Esophagus (tissue), 2 donors: ENCODE measurements around the gene NOL6. TPM values are rescaled to one million over a fixed set of nuclear protein-coding genes. Genes with fewer than 3 reads are reported as not detected.
A peak's percentile ranks its signal among the peaks of the same experiment; 100 is the strongest.
"Not testable (repeated sequence)": the region's sequence is repeated elsewhere in the genome, so short reads cannot be mapped to it uniquely, and the experiment has no call there.

ENCODE experiments used
- H3K27ac ChIP-seq, 2 donors: one replicate each; pipeline ENCODE4 v1.5.1; 2013; ENCODE audit warnings: low read depth in 2 of 2, mild to moderate bottlenecking in 2 of 2, inconsistent platforms in 1 of 2, low read length in 1 of 2, moderate library complexity in 1 of 2
- H3K27me3 ChIP-seq, 2 donors: one replicate each; pipeline ENCODE4 v1.6.1; 2013; ENCODE audit warnings: low read length in 2 of 2, control low read depth in 1 of 2, mild to moderate bottlenecking in 1 of 2; ENCODE audit not compliant: insufficient read depth in 2 of 2, control insufficient read depth in 1 of 2
- H3K36me3 ChIP-seq, 2 donors: one replicate each; pipeline ENCODE4 v1.6.1; 2013; ENCODE audit warnings: low read length in 1 of 2; ENCODE audit not compliant: control insufficient read depth in 2 of 2, insufficient read depth in 2 of 2
- H3K4me1 ChIP-seq, 2 donors: one replicate each; pipeline ENCODE4 v1.6.1; 2013; ENCODE audit warnings: low read length in 1 of 2; ENCODE audit not compliant: control insufficient read depth in 2 of 2, insufficient read depth in 2 of 2
- H3K4me3 ChIP-seq, 2 donors: one replicate each; pipeline ENCODE4 v1.5.1; 2013; ENCODE audit warnings: low read length in 2 of 2, mild to moderate bottlenecking in 2 of 2, low read depth in 1 of 2, moderate library complexity in 1 of 2
- H3K9me3 ChIP-seq, 2 donors: one replicate each; pipeline ENCODE4 v1.6.1; 2013; ENCODE audit warnings: mild to moderate bottlenecking in 2 of 2, low read depth in 1 of 2, low read length in 1 of 2, moderate library complexity in 1 of 2; ENCODE audit not compliant: control insufficient read depth in 2 of 2, insufficient read depth in 1 of 2
- WGBS, 2 donors: extraction: QIAGEN DNeasy Blood & Tissue Kit; methylation state at CpG; one replicate each; pipeline ENCODE4 v1.1.7; 2013; 5-methylcytosine and 5-hydroxymethylcytosine counted together
- polyA plus RNA-seq, 2 donors: library from polyadenylated mRNA; stranded (reverse); fragments of 200-250 nt; gene quantifications; one replicate each; pipeline ENCODE4 v1.2.3, GENCODE V29; 2013
- donor health status: healthy with polysubstance abuse.
- donor health status: Bipolar disorder and iron deficiency.

NOL6 gene
- polyA plus RNA-seq, 2 donors: 25.2 to 29.2 TPM

DNA sequence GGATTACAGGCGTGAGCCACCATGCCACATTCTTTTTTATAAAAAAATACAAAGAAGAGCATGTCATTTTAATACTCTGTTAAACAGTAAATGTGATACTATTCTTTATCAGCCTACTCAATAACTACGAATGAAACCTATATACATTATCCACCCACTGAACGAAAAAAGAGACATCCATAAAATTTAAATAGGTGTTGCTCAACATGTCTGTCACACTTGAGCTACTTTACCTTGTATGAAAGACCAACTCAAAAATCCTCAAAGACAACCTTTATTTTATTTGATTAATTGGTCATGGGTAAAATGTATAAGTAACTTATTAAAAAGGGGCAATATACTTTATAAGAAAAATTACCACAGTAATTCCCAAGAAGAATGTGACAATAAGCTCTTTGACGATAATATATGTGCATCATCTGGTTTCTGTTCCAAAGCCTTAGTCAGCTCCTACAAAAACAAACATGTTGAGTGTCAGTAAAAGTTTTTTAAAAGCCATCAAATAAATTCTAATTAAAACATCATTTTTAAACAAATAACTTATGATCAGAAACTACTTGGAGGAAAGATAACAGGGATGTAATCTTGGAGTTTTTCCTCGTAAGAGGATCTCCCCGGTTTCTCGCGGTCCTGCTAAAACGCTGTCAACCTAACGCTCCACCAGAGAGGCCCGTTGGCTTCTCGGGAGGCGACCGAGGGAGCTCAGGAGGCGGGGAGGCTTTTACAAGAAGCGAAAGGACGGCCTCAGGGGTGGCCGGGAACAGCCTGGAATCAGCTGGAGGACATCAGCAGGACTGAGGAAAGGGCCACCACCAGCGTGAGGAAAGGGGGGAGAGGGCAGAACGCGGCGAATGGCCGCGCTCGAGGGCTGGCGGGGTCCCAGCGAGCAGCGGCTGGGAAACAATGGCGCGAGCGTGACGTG is 36.8 kb upstream of the NOL6 start:
- no peaks in the 10 kb centered on the region for H3K36me3 ChIP-seq
- peak overlapping the region; percentile 62 to 86 for H3K4me3 ChIP-seq
- no peaks in the 10 kb centered on the region for H3K27me3 ChIP-seq
- 6 to 7% methylated on average over 32 of the region's 32 CpGs for WGBS, 2 donors
- H3K4me1 ChIP-seq: no peaks in the 10 kb centered on the region
- no peaks in the 10 kb centered on the region for H3K9me3 ChIP-seq
- peak overlapping the region; percentile 31 to 87 for H3K27ac ChIP-seq

DNA sequence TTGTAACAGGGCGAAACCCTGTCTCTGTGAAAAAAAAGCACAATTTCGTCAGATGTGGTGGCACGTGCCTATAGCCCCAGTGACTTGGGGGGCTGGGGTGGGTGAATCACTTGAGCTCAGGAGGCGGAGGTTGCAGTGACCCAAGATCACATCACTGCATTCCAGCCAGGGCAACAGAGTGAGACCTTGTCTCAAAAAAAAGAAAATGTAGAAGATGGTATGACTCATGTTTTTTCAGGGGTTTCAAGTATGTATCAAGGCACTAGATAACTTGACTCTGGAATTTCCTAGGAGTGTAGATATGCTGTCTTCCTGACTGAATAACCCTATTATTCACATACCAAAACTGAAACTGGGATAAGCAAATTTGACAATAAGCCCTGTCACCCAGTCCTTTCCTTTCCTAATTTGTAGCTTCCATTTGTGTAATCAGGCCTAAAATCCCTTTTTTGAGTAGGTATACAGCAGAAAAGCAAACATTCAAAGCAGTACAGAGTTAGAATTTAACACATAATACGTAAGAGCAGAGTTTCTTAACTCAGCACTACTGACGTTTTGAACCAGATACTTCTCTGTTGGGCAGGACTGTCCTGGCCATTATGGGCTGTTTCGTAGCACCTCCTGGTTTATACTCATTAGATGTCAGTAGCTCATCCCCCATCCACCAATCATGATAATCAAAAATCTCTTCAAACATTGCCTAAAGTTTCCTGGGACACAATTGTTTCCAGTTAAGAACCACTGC is 33.1 kb upstream of the NOL6 start:
- H3K4me1 ChIP-seq: no peaks in the 10 kb centered on the region
- WGBS, 2 donors: 82 to 86% methylated on average over 7 of the region's 7 CpGs
- no peaks in the 10 kb centered on the region for H3K27me3 ChIP-seq
- H3K9me3 ChIP-seq: no peaks in the 10 kb centered on the region
- no peaks in the 10 kb centered on the region for H3K36me3 ChIP-seq
- no peak overlapping the region for H3K4me3 ChIP-seq
- no peak overlapping the region for H3K27ac ChIP-seq

DNA sequence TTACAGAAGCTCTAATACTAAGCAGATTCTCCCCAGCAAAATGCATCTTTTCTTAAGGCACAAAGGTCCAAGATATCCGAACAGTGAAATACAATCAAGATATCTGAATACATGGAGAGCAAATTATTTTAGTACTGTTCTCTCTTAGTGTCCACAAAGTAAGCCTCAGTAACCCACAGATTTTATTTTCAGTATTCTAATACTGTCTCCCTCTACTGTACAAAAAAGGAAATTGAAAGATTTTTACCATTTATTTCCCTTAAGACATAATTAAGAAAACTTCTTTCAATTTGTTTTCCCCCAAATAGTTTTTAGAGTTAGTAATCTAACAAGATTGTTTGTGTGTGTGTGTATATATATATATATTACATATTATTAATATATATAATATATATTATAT is 24.7 kb upstream of the NOL6 start:
- WGBS, 2 donors: 65 to 73% methylated on average over 1 of the region's 1 CpG
- no peaks in the 10 kb centered on the region for H3K4me1 ChIP-seq

DNA sequence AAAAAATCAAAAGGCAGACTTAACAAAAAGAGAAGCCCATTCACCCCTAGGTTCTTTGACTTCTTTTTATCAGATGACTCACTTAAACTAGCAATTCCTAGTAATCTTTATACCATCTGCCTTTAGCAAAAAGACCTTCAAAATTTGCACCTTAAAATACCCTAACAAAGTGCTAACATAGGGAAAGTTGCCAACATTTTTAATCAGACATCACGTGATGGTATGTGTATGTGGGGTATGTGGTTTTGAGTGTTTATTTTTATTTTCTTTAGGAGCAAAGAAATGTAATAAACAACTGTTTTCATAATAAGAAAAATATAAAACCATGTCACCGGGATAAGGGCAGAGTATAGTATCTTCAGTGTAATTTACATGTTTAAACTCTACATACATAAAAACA is 20.1 kb upstream of the NOL6 start:
- H3K27ac ChIP-seq, H3K9me3 ChIP-seq, H3K4me1 ChIP-seq, H3K4me3 ChIP-seq, H3K36me3 ChIP-seq, H3K27me3 ChIP-seq: not testable (repeated sequence)
- WGBS, 2 donors: 51 to 59% methylated on average over 2 of the region's 2 CpGs

More for the DNA sequence above, 24.7 kb upstream of the NOL6 start:
- Histone ChIP-seq H3K27ac (no peak overlapping the region), H3K36me3 (no peaks in the 10 kb centered on the region), H3K9me3 (no peaks in the 10 kb centered on the region), H3K4me3 (no peak overlapping the region), H3K27me3 (no peaks in the 10 kb centered on the region)

DNA sequence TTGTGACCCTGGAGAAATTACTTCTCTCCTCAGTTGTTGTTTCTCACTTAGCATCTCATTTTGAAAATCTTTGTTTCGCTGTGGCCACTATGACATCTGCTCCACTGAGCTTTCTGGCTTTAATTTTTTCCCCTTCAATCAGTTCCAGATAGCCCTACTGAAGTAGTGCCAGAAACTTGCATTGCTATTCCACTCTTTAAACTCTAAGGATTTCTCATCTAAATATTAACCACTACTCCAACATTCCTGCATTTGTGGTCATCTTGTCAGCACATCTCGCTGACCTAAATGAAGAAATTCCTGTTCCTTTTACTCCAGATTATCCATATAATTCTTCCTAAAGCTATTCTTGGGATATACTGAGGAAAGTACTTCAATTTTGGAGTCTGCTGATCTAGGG is 15.3 kb upstream of the NOL6 start:
- WGBS, 2 donors: 75 to 80% methylated on average over 2 of the region's 2 CpGs
- no peaks in the 10 kb centered on the region for H3K9me3 ChIP-seq

DNA sequence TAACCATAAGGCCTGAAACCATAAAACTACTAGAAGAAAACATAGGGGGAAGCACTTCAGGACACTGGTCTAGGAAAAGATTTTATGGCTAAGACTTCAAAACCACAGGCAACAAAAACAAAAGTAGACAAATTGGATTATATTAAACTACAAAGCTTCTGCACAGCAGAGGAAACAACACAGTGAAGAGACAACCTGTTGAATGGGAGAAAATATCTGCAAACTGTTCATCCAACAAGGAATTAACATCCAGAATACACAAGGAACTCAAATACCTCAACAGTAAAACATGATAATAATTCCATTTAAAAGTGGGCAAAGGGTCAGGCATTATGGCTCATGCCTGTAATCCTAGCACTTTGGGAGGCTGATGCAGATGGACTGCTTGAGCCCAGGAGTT is 11.6 kb upstream of the NOL6 start:
- not testable (repeated sequence) for H3K27ac ChIP-seq, H3K4me1 ChIP-seq, H3K27me3 ChIP-seq, H3K9me3 ChIP-seq, H3K4me3 ChIP-seq, H3K36me3 ChIP-seq

More for the DNA sequence above, 15.3 kb upstream of the NOL6 start:
- no peaks in the 10 kb centered on the region for H3K27me3 ChIP-seq
- H3K27ac ChIP-seq: no peak overlapping the region
- H3K36me3 ChIP-seq: no peaks in the 10 kb centered on the region
- H3K4me3 ChIP-seq: no peak overlapping the region
- no peaks in the 10 kb centered on the region for H3K4me1 ChIP-seq

DNA sequence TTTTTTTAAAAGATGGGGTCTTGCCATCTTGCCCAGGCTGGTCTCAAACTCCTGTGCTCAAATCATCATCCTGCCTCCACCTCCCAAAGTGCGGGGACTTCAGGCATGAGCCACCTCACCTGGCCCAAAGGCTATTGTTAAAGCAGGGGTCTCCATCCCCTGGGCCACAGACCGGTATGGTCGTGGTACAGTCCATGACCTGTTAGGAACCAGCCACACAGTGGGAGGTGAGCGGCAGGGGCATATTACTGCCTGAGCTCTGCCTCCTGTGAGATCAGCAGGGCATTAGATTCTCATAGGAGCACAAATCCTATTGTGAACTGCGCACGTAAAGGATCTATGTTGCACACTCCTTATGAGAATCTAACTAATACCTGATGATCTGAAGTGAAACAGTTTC is 7.3 kb upstream of the NOL6 start:
- 93 to 94% methylated on average over 6 of the region's 6 CpGs for WGBS, 2 donors
- H3K4me1 ChIP-seq: no peaks in the 10 kb centered on the region
- no peaks in the 10 kb centered on the region for H3K36me3 ChIP-seq
- no peak overlapping the region for H3K27ac ChIP-seq
- no peaks in the 10 kb centered on the region for H3K9me3 ChIP-seq
- no peaks in the 10 kb centered on the region for H3K27me3 ChIP-seq
- no peak overlapping the region for H3K4me3 ChIP-seq

DNA sequence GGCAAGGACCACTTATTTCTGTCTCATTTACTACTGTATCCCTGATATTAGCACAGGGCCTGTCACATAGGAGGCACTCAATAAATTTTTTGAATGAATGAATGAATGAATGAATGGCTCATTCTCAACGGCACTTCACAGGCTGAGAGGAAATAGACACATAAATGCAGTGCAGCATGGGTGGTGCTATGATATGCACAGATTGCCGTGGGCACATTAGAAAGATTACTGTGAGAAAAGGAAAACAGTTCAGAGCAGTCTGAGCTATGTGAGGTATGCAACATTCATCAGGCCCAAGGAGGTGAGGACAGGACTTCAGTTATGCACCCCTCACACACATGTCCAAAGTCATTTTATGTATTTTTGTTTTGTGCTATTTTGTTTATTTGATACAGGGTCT is 6.4 kb upstream of the NOL6 start:
- no peaks in the 10 kb centered on the region for H3K4me1 ChIP-seq
- no peaks in the 10 kb centered on the region for H3K27me3 ChIP-seq
- no peaks in the 10 kb centered on the region for H3K9me3 ChIP-seq
- no peaks in the 10 kb centered on the region for H3K36me3 ChIP-seq
- no peak overlapping the region for H3K4me3 ChIP-seq
- 63% methylated on average over 2 of the region's 2 CpGs for WGBS, 2 donors
- H3K27ac ChIP-seq: no peak overlapping the region

DNA sequence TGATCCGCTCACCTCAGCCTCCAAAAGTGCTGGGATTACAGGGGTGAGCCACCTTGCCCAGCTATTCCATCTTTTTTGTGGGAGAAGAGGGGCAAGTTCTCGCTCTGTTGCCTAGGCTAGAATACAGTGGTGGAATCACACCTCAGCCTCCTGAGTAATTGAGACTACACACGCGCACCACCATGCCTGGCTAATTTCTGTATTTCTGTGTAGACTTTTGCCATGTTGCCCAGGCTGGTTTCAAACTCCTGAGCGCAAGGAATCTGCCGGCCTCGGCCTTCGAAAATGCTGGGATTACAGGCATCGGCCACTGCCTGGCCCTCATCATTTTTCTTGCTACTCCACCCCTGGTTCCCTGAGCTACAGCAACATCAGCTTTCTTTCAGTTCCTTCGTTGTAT is 2.8 kb upstream of the NOL6 start:
- H3K4me3 ChIP-seq: no peak overlapping the region
- H3K4me1 ChIP-seq: peaks cover 0 to 9% of the 10 kb centered on the region in 2 donors
- H3K27me3 ChIP-seq: no peaks in the 10 kb centered on the region
- H3K27ac ChIP-seq: no peak overlapping the region
- H3K36me3 ChIP-seq: peaks cover 0 to 3% of the 10 kb centered on the region in 2 donors
- H3K9me3 ChIP-seq: no peaks in the 10 kb centered on the region
- WGBS, 2 donors: 94 to 96% methylated on average over 10 of the region's 10 CpGs
